HG02852 (cell line): ENCODE measurements around the gene RALGDS.

ENCODE experiments used
- ATAC-seq: cut with Tn5 transposase; IDR thresholded peaks from one replicate; pipeline ENCODE4 v1.9.1; 2021; ENCODE audit warnings: mild to moderate bottlenecking, moderate library complexity; ENCODE audit not compliant: unreplicated experiment

Gene RALGDS

DNA sequence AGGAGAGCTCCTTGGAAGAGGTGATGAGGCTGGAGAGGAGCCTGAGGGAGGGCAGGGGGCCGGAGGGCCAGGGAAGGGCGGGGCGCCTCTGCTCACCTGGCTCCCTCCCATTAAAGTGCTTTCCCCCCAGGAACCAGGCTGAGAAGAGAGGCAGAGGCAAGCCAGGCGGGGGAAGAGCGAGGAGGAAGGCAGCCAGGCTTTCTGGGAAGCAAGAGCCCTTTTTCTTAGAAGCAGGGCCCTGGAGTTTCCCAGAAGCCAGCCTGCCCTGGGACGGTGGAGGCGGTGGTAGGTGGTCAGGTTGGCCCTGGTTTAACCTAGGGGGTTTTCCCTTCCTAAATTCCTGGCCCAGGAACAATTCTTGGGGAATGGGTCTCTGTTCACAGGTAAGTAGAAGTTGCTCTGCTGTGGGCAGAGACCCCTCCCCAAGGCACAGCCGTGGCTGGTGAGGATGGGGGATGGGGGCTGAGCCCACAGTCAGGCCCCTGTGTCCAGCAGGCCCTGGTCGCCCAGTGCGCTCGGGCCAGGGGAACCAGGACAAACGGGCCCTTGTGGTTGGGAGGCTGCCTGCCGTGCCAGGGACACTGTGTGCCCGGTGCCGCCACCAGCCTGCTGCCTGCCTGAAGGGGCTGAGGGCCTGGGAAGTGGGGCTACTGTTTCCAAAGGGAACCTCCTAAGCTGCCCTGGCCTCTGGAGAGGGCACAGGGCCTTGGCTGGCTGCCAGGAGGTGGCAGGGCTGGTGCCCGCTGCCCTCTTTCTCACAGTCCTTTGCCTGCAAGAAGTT lies 16.6 kb upstream of the RALGDS start:
- ATAC-seq: no peak

DNA sequence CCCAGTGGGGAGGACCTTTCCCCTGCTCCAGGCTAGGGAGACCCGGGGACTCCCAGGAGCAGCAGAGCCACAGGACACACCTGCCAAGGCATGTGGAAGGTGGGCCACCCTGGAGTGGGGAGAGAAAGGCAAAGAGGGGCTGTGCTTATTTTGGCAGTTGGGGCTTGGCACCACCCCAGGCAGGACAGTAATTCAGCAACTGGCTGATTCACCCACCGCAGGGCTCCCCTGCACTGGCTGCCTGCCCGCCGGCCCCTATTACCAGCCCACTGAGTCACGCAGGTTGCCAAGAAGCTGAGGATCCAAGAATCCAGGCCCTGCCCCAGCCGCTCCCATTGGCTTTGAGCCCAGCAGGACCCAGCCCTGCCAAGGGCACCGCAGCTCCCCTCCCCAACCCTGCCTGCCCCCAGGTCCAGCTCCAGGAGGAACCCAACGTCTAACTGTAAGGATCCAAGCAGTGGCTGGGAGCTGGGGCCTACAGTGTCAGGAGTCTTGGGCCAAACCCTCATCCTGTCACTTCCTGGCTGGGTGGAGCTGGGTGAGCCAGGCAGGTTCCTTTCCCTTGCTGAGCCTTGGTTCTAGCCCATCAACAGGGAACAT lies 14.2 kb upstream of the RALGDS start:
- ATAC-seq: no peak

DNA sequence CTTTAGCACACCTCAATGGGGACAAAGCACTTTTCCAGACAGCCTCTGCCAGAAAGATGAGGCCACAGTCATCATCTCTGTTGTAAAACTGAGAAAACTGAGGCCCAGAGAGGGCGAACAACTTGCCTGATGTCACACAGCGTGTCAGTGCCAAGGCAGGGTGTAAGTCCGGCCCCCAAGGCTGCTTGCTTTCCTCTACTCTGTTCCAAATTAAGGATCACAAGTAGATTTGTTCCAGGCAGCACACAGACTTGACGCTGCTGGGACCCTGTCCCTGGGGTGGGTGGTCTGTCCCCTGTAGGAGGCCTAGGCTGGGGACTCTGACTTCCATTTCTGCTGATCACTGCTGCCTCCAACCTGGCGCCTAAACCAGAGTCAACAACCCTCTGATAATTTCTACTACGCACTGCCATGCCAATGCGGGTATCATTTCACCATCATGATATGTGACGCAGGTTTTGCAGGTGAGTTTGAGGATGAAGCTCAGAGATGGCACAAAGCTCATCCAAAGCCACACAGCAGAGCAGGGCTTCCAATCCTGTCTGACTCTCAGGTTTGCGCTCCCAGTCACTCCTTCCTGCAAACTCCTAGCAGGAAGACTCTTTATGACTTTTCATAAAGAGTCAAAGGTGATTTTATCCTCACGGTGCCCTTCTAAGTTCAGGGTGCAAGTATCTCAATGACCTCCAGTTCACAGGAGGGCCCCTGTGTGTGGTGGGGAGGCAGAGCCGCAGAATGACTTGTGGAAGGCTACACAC lies 13.5 kb upstream of the RALGDS start:
- no peak for ATAC-seq

DNA sequence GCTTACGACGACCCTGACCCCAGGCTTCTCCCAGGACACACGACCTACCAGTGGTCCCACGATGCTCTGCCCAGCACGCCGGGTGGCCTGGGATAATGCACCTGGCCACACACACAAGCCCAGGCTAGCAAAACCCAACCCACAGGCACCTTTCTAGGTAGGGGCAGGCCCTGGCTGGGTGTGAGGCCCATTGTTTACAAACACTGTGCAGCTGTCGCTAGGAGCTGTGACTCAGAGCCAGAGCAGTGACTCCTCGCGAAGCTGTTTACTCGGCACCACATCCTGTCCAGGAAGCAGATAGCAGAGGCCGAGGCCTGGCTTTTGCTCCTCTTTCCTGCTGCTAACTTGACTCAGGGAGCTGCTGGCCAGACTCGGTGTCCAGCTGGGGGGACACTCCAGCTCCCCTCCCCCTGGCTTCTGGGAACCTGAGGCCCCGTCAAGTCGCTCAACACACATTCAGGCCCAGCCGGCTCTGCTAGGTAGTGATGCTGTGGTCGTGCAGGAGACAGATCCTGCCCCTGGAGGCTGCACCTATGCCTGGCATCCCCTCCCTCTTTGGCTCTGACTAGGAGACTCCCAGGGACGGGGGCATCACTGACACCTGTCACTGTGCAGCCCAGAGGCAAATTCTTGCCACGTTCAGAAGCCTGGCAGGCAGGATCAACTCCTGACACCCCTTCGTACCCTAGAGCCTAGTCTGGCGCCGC lies 12.8 kb upstream of the RALGDS start:
- peak; percentile 90 for ATAC-seq

DNA sequence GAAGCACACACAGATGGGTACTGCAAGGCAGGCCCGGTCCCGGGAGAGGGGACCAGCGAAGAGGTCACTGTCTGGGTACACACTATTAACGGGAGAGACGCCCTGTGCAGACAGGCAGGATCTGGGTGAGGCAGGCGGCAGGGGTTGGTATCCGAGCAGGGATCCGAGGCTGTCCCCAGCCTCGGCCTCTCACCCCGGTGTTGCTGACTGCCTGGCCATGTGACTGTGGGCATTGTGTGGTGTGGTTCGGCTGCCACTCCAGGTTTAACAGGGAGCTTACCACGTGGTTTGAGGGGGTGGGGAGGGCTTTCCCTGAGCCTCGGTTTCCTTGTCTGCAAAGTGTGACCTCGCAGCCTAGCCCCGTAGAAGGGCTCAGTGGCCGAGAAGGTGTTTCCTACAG lies 11.1 kb upstream of the RALGDS start:
- no peak for ATAC-seq

DNA sequence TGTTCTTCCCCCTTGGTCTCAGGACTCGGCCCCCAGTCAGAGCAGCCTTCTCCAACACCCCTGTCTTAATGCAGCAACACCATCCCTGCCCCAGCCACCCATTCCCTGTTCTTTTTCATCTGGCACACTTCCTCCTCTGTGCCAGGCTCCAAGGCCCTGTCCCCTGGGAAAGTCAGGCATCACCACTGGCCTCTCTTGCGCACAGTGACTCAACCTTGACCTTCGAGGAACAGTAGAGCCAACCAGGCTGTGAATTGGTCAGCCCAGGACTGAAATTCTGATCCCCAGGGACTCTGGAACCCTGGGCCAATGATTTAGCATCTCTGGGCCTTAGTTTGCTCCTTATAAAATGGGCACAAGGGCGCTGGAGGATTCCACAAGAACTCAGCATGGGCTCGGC lies 10.5 kb upstream of the RALGDS start:
- ATAC-seq: no peak

DNA sequence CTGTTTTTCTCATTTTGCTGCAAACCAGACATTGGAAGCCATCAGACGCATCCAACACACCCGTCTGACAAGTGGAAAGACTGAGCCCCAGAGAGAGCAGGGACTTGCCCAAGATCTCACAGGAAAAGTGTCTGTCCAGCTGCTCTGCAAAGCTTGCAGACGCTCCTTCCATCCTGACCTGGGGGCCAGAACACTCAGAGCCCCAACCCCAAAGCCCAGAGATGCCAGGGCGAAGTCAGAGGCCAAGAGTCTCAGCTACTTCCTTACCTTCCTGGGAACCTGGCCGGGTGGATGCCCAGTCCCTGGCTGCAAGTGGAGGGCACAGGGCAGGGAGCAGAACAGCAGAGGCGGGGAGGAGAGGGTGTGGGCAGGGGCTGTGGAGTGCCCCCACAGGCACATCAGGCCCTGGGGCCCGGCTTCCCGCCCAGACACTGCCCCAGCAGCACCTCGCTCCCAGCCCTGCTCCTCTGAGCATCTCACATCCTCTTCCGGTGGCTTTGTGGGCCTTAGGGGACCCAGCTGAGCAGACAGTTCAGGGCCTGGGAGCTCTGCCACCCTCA lies 9.7 kb upstream of the RALGDS start:
- ATAC-seq: no peak

DNA sequence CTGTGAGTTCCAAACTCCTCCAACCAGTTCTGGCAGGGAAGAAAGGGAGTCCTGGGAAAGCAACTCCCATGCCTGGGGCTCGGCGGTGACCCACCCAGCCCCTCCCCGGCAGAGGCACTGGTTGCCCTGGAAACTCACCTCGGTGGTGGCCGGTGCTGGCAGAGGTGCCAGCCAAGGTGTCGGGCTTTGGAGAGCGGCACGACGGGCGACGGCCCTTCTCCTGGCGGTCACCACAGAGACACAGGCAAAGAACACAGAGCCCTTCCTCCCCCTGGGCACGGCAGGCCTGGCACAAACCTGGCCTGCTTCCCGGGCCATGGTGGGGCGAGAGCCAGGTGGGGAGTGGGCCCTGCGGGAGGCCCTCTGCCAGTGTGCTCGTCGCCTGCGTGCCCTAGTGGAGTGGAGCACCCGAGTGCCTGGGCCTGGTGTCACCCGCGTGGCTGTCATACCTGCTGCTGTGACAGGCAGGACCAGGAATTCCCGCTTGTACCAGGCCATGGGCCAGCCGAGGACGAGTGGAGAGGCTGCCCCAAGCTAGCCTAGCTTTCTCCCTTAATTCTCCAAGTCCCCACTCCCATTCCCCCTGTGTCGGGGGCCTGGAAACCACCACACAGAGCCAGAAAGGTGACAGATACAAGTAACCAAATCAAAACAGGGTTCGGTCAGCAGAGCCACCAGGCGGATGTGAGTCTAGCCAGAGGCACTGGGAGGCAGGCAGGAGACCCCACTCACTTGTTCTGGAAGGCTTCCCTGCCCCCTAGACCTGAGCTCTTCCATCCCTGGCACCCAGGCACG lies 8.2 kb upstream of the RALGDS start:
- ATAC-seq: no peak

DNA sequence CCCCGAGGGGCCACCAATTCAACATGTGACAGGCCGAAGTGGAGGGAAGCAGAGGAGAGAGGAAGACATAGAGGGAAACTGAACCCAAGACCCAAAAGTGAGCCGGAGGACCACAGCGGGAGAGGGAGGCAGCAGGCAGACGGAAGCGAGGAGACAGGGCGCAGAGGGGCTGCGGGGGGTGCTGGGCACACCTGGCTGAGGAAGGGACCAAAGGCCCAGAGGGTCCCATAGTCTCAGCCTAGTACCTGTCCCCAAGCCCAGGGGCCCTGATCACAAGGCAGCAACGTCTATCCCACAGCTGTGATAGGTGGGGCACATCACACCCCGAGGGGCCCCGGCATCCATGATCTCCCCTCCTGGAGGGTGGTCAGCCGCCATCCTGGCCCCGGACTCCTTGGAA lies 7.1 kb upstream of the RALGDS start:
- no peak for ATAC-seq

DNA sequence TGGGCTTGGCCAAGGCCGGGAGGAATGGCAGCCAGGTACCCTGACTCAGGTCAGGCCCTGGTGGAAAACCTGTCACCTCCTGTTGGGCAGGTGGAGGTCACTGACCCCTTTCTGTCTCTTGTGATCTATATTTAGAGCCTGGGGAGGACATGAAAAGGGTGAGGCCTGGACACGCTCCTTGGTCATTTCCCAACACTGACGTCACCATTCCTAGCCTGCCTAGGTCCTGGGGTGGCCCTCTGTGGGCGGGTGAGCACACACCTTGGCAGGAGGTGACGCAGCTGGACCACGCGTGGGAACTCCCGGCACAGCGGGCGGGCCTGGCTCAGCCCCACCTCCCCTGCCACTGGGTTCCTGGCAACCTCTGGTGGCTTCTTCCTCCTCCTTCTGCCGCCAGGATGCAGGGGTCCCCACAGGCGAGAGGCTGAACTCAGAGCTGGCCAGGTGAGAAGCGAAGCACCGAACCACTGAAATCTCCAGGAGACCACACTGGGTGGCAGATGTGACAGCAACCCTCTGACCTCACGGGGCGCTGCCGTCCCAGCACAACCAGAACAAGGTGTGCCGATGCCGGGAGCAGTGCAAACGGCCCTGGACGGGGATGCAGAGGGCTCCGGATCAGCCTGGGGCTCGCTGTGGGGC lies 6.4 kb upstream of the RALGDS start:
- ATAC-seq: no peak

DNA sequence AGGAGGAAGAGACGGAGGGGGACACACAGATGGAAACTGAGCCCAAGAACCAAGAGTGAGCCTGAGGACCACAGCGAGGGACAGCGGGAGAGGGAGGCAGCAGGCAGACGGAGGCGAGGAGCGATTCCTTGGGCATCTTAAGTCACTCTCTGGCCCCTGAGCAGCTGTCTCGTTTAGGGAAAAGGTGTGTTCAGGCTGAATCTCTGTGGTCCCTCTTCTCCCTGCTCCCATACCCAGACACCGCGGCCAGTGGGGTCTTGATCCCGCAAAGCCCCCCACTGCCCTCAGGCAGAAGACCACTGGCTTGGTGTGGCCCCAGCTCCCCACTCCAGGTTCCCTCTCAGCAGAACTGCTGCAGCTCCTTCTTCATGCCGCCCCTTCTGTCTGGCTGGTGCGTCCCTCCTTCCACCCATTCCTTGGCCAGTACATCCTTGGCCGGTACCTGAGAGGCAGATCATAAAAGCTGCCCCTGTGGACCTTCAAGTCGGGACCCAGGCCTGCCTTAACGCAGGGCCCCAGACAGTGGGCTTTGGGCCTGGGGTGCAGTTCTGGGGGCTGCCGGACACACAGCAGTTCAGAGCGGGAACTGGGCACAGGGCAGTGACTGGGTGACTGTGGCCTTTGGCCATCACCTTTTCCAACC lies 5.8 kb upstream of the RALGDS start:
- ATAC-seq: no peak

DNA sequence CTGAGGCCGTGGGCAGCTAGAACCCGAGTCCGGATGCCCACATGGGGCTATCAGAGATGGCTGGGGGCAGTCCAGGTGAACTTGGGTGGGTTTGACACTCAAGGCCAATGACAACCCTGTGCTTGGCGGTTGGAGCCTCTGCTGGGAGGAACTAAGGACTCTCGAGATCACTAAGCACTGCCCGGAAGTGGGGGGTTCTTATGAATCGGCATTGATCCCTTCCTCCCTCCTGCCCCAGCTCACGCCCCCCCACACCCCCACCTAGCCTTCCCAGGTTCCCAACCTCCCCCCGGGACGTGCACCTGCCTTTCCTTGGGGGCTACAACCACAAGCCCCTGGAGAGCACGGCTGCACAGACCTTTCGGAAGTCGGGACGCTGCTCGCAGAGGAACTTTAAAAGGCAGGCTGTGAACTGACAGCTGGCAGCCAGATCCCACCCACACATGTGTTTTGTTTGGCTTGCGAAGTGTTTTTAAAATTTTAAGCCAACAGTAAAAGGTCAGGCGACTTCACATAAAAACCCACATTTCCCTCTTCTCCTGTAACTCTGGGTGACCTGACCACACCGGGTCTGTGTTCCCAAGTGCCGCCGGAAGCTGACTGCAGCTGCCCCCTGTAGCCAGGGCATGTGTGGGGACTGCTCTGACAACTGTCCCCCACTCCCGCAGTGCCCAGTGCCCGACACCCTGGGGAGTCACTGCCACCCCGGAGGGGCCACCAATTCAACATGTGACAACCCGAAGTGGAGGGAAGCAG lies 5.1 kb upstream of the RALGDS start:
- ATAC-seq: peak; percentile 40

DNA sequence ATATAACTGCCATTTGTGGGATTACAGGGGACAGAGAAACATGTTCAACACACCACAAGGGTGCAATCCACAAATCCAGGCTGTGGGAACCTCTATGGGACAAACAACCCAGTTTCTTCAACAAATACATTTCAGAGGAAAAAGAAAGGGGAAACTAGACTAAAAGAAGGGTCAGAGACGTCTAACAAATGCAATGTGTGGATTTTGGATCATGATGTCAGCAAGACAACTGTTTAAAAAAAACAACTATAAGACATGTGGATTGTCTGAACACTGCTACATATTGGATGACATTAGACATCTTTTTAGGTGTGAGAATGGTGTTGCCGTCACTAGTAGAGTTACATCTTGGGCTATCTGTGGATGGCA lies 3.9 kb upstream of the RALGDS start:
- ATAC-seq: no peak

DNA sequence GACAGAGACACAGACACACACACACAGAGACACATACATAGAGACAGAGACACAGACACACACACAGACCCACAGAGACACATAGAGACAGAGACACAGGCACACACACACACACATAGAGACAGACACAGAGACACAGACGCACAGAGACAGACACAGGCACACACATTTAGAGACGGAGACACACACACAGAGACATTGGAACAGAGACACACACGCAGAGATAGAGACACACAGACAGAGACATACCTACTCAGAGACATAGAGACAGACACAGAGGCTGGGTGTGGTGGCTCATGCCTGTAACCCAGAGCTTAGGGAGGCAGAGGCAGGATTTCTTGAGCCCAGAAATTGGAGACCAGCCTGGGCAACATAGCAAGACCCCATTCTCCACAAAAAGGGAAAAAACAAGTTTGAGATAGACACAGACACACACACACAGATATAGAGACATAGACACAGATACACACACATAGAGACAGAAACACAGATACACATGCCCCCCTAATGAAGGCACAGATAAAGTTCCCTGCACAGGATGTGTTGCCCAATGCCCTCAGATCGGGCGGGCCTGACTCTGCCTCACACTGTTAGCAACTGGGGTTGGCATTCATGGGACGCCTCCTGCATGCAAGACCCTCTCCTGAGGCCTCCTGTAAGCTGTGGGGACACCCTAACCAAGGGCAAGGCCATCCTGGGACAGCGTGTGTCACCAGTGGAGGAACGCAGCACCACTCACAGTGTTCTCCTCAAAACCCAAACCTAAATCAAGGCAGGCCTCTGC lies 3.3 kb upstream of the RALGDS start:
- ATAC-seq: no peak

DNA sequence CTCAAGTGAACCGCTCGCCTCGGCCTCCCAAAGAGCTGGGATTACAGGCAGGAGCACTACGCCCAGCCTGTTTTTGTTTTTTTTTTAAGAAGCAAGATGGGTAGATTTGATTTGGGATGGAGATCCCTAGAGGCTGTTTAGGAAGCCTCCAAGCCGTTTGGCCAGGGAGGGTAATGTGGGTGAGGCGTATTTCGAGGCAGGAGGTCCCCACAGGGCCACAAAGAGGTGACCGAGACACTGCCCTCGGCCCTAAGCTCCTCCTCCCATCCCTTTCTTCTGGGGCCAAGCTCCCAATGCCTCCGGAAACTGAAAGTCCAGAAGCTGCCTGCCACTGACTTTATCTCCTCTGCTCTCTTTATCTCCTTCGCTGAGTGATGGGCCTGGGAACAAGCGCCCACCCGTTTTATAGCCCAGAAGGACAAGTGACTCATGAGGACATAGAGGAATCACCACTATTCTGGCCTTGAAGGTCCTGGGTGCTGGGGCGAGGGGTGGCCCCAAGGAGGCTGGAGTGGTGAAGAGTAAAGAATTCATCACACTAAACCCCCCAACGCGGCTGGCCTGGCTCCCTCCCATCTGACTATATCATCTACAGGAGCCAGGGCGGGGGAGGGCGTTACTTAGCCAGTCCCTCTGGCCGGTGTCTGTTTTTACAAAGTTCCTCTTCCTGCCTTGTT lies 2.0 kb upstream of the RALGDS start:
- ATAC-seq: no peak

DNA sequence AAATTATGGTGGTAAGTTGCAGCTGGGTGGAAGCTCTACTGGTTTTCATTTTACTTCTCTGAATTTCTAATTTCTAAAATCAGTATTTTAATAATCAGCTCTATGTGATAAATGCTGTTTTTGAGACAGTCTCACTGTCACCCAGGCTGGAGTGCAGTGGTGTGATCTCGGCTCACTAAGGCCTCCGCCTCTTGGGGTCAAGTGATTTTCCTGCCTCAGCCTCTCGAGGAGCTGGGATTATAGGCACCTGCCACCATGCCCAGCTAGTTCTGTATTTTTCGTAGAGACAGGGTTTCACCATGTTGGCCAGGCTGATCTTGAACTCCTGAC lies 1.5 kb upstream of the RALGDS start:
- ATAC-seq: no peak

DNA sequence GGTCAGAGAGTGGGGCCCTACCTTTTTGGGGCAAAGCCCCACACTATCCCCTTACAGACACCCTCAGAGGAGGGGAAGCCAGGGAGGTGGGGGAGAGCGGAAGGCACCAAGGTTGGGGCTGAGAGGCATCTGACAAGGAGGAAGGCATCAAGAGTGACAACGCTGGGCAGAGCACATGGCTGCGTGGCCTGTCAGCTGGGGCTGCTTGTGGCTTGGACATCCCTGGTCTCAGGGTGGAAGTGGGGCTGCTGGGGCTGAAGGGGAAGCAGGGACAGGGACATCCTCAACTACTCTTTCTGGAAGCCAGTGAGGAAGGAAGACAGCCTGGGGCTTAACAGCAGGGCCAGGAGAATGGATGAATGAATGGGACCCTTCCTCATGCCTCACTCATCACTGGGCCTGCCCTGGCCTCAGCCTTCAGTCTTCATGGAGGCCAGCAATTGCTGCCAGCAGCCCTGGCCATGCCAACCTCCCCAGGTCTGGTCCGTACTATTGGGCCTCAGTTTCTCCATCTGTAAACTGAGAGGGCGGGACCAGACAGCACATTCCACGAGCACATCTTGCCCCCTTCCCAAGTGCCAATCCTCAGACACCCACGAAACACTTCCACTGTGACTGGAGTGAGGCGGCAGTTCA lies 993 bp upstream of the RALGDS start:
- ATAC-seq: no peak
